CD4-positive, alpha-beta memory T cell (primary cell): Measurements from ENCODE around the gene DLD. TPM values are rescaled to one million over a fixed set of nuclear protein-coding genes. Genes with fewer than 3 reads are reported as not detected.

ENCODE experiments used
- CTCF ChIA-PET: fragments of 350-600 bp; sonication (Branson Sonifier 250); formaldehyde crosslinking; loops from one replicate; lab custom pipeline; 2021; ENCODE audit warnings: inconsistent platforms; ENCODE audit not compliant: partially characterized antibody; lab: Charles Lee
- POLR2A ChIA-PET: fragments of 350-600 bp; sonication (Branson Sonifier 250); formaldehyde crosslinking; loops from one replicate; lab custom pipeline; 2021; ENCODE audit not compliant: partially characterized antibody; lab: Charles Lee
- DNase-seq, 5 donors: peaks; one replicate each; pipeline versions ENCODE4 v3.0.0 to v3.0.0-alpha.2; 2020 to 2022; ENCODE audit warnings: mixed read lengths in 1 of 5
- H3K27ac ChIP-seq: one replicate; pipeline ENCODE4 v1.7.0; 2013; ENCODE audit warnings: low read depth, low read length
- H3K27me3 ChIP-seq: 2 replicates; pipeline ENCODE4 v1.7.0; 2013; ENCODE audit warnings: mild to moderate bottlenecking, low read length, moderate library complexity; ENCODE audit not compliant: insufficient read depth
- H3K36me3 ChIP-seq: 2 replicates; pipeline ENCODE4 v1.7.0; 2013; ENCODE audit warnings: mild to moderate bottlenecking, low read length, moderate library complexity; ENCODE audit not compliant: insufficient read depth
- H3K4me1 ChIP-seq: 2 replicates; pipeline ENCODE4 v1.7.0; 2013; ENCODE audit warnings: mild to moderate bottlenecking, low read length, moderate library complexity; ENCODE audit not compliant: insufficient read depth
- H3K4me3 ChIP-seq, 2 donors: one replicate each; pipeline ENCODE4 v1.7.0; 2013; ENCODE audit warnings: low read length in 2 of 2, mild to moderate bottlenecking in 1 of 2
- H3K9me3 ChIP-seq, 2 donors: one replicate each; pipeline ENCODE4 v1.7.0; 2013; ENCODE audit warnings: low read length in 2 of 2, control low read depth in 1 of 2; ENCODE audit not compliant: control insufficient read depth in 1 of 2
- H3K27ac Mint-ChIP-seq, 7 donors: one replicate each; pipeline ENCODE4 v1.8.0; 2020 to 2021; ENCODE audit warnings: mixed read lengths in 7 of 7, mild to moderate bottlenecking in 6 of 7, inconsistent platforms in 3 of 7, moderate library complexity in 3 of 7
- H3K27me3 Mint-ChIP-seq, 2 donors: one replicate each; pipeline ENCODE4 v1.8.0; 2020 to 2021; ENCODE audit warnings: mixed read lengths in 2 of 2
- H3K36me3 Mint-ChIP-seq, 2 donors: one replicate each; pipeline ENCODE4 v1.8.0; 2020 to 2021; ENCODE audit warnings: mixed read lengths in 2 of 2, inconsistent platforms in 1 of 2, mild to moderate bottlenecking in 1 of 2
- H3K4me1 Mint-ChIP-seq, 4 donors: one replicate each; pipeline ENCODE4 v1.8.0; 2020 to 2021; ENCODE audit warnings: mixed read lengths in 4 of 4, mild to moderate bottlenecking in 1 of 4
- H3K4me3 Mint-ChIP-seq, 8 donors: one replicate each; pipeline ENCODE4 v1.8.0; 2020 to 2021; ENCODE audit warnings: mixed read lengths in 8 of 8, mild to moderate bottlenecking in 7 of 8, moderate library complexity in 6 of 8, inconsistent platforms in 3 of 8
- H3K9me3 Mint-ChIP-seq, 8 donors: one replicate each; pipeline ENCODE4 v1.8.0; 2020 to 2021; ENCODE audit warnings: mixed read lengths in 8 of 8, mild to moderate bottlenecking in 5 of 8, inconsistent platforms in 3 of 8, moderate library complexity in 1 of 8
- intact Hi-C: fragments of 100-400 bp; cut with micrococcal nuclease; formaldehyde crosslinking; loops from one replicate; pipeline ENCODE4 v1.15.1; 2023
- polyA plus RNA-seq, 2 donors: library from polyadenylated mRNA; unstranded; fragments of 300-500 nt; fragmentation: Illumina TruSeq; gene quantifications; one replicate each; pipeline ENCODE4 v1.2.3, GENCODE V29; 2021
- total RNA-seq, 2 experiments: library from RNA; stranded (reverse); gene quantifications; one replicate each; pipeline ENCODE4 v1.2.3, GENCODE V29; 2021

Gene DLD
- total and polyA plus RNA-seq, 4 experiments from 2014 or later = 42.1 to 75.9 (median 54.5) TPM

- ChIA-PET CTCF (interaction anchor here (0.7 to 13.8 kb wide), 5 partner anchors 9 to 142 kb away, joined by 4 to 504 read pairs (median 5); partner anchors contain the start of gene CBLL1), POLR2A (interaction anchor here (0.6 to 12.2 kb wide), 13 partner anchors 9 to 702 kb away, joined by 3 to 408 read pairs (median 3); partner anchors contain the start of genes CBLL1 and HBP1)
- H3K4me3 ChIP-seq = no peak overlapping the region
- intact Hi-C loops = no loop called here
- Mint-ChIP-seq H3K27me3 (no peaks in the 10 kb centered on the region), H3K27ac (peak overlapping the region; percentile 5 to 85 (median 58)), H3K36me3 (no peaks in the 10 kb centered on the region), H3K9me3 (no peaks in the 10 kb centered on the region), H3K4me3 (peak overlapping the region in 6 of 8 donors; percentile 24 to 69 (median 59)), H3K4me1 (peaks cover 27 to 64% (median 49%) of the 10 kb centered on the region in 4 donors)
- H3K27me3 ChIP-seq = no peaks in the 10 kb centered on the region
- H3K4me1 ChIP-seq = peaks cover 56% of the 10 kb centered on the region
- no peaks in the 10 kb centered on the region for H3K9me3 ChIP-seq
- peak in 1 of 5 donors; percentile 20 for DNase-seq
- no peaks in the 10 kb centered on the region for H3K36me3 ChIP-seq
- H3K27ac ChIP-seq = no peak overlapping the region
These were observed 20.5 kb upstream of the DLD start for GRCh38 chr7:107870427-107871000.

GRCh38 chr7:107874111-107874510 lies 16.9 kb upstream of the DLD start:
- ChIA-PET CTCF (interaction anchor here (1.0 to 13.8 kb wide), 15 partner anchors 8 to 685 kb away, joined by 3 to 504 read pairs (median 9); partner anchors contain the start of genes CBLL1 and DLD), POLR2A (interaction anchor here (0.9 to 12.2 kb wide), 8 partner anchors 17 to 411 kb away, joined by 3 to 408 read pairs (median 5); partner anchors contain the start of genes CBLL1 and DLD)
- H3K9me3 ChIP-seq = no peaks in the 10 kb centered on the region
- no peaks in the 10 kb centered on the region for H3K27me3 ChIP-seq
- intact Hi-C loops = loop anchor here (1.0 kb wide), 4 partner anchors 17 to 311 kb away; partner anchors contain the start of genes COG5, DLD and DUS4L
- peaks cover 49% of the 10 kb centered on the region for H3K4me1 ChIP-seq
- H3K36me3 Mint-ChIP-seq = no peaks in the 10 kb centered on the region
- H3K27ac Mint-ChIP-seq = peak overlapping the region; percentile 20 to 84 (median 53)
- peaks cover 28 to 64% (median 52%) of the 10 kb centered on the region in 4 donors for H3K4me1 Mint-ChIP-seq
- no peaks in the 10 kb centered on the region for H3K27me3 Mint-ChIP-seq
- no peak overlapping the region for H3K27ac ChIP-seq
- no peak overlapping the region for H3K4me3 Mint-ChIP-seq
- H3K4me3 ChIP-seq = no peak overlapping the region
- DNase-seq = no peak
- H3K36me3 ChIP-seq = no peaks in the 10 kb centered on the region
- no peaks in the 10 kb centered on the region for H3K9me3 Mint-ChIP-seq

GRCh38 chr7:107874605-107875446 lies 16.2 kb upstream of the DLD start:
- no peak overlapping the region for H3K27ac ChIP-seq
- H3K36me3 ChIP-seq = no peaks in the 10 kb centered on the region
- Mint-ChIP-seq H3K4me1 (peaks cover 32 to 71% (median 58%) of the 10 kb centered on the region in 4 donors), H3K27me3 (no peaks in the 10 kb centered on the region), H3K36me3 (no peaks in the 10 kb centered on the region), H3K4me3 (peak overlapping the region in 4 of 8 donors; percentile 0 to 35 (median 18)), H3K9me3 (no peaks in the 10 kb centered on the region), H3K27ac (peak overlapping the region; percentile 20 to 84 (median 76))
- no peaks in the 10 kb centered on the region for H3K27me3 ChIP-seq
- ChIA-PET CTCF (interaction anchor here (0.6 to 13.8 kb wide), 30 partner anchors 9 to 931 kb away, joined by 3 to 504 read pairs (median 5); partner anchors contain the start of genes CBLL1 and DLD), POLR2A (interaction anchor here (0.6 to 12.2 kb wide), 14 partner anchors 9 to 706 kb away, joined by 3 to 408 read pairs (median 4); partner anchors contain the start of genes BCAP29, CBLL1, DLD and HBP1)
- peak; percentile 44 to 62 (median 55) for DNase-seq
- no peak overlapping the region for H3K4me3 ChIP-seq
- peaks cover 48% of the 10 kb centered on the region for H3K4me1 ChIP-seq
- H3K9me3 ChIP-seq = no peaks in the 10 kb centered on the region
- intact Hi-C loops = loop anchor here (1.0 to 5.0 kb wide), 5 partner anchors 16 to 673 kb away; partner anchors contain the start of genes COG5, DLD and DUS4L

- no peaks in the 10 kb centered on the region for H3K9me3 Mint-ChIP-seq
- H3K27me3 Mint-ChIP-seq = no peaks in the 10 kb centered on the region
- H3K9me3 ChIP-seq = no peaks in the 10 kb centered on the region
- intact Hi-C loops = loop anchor here (5.0 kb wide), 1 partner anchor 675 kb away; no protein-coding TSS in a partner anchor
- no peaks in the 10 kb centered on the region for H3K27me3 ChIP-seq
- peaks cover 16 to 50% (median 40%) of the 10 kb centered on the region in 4 donors for H3K4me1 Mint-ChIP-seq
- H3K27ac ChIP-seq = no peak overlapping the region
- no peaks in the 10 kb centered on the region for H3K36me3 ChIP-seq
- H3K4me1 ChIP-seq = peaks cover 28% of the 10 kb centered on the region
- CTCF ChIA-PET = interaction anchor here (0.7 to 13.8 kb wide), 11 partner anchors 9 to 413 kb away, joined by 3 to 504 read pairs (median 24); partner anchors contain the start of genes CBLL1, COG5, DLD and DUS4L
- H3K4me3 Mint-ChIP-seq = peak overlapping the region in 2 of 8 donors; percentile 22 to 34
- no peak for DNase-seq
- no peak overlapping the region for H3K4me3 ChIP-seq
- no peaks in the 10 kb centered on the region for H3K36me3 Mint-ChIP-seq
- peak overlapping the region in 2 of 7 donors; percentile 3 to 52 for H3K27ac Mint-ChIP-seq
- POLR2A ChIA-PET = interaction anchor here (1.2 to 12.2 kb wide), 5 partner anchors 14 to 709 kb away, joined by 3 to 408 read pairs (median 8); partner anchors contain the start of genes CBLL1, DLD and HBP1
These were observed 14.1 kb upstream of the DLD start for GRCh38 chr7:107876916-107877315.

GRCh38 chr7:107877731-107878382 lies 13.1 kb upstream of the DLD start:
- Mint-ChIP-seq H3K4me1 (peaks cover 16 to 41% (median 33%) of the 10 kb centered on the region in 4 donors), H3K36me3 (no peaks in the 10 kb centered on the region), H3K27me3 (no peaks in the 10 kb centered on the region), H3K27ac (peak overlapping the region in 1 of 7 donors; percentile 47), H3K4me3 (no peak overlapping the region), H3K9me3 (no peaks in the 10 kb centered on the region)
- ChIA-PET CTCF (interaction anchor here (0.8 to 13.8 kb wide), 9 partner anchors 10 to 420 kb away, joined by 3 to 504 read pairs (median 4); partner anchors contain the start of genes CBLL1 and DLD), POLR2A (interaction anchor here (1.2 to 12.2 kb wide), 3 partner anchors 13 to 133 kb away, joined by 3 to 408 read pairs (median 5); partner anchors contain the start of genes CBLL1 and DLD)
- no peaks in the 10 kb centered on the region for H3K36me3 ChIP-seq
- H3K27me3 ChIP-seq = no peaks in the 10 kb centered on the region
- no peaks in the 10 kb centered on the region for H3K9me3 ChIP-seq
- H3K27ac ChIP-seq = no peak overlapping the region
- DNase-seq = no peak
- H3K4me3 ChIP-seq = no peak overlapping the region
- intact Hi-C loops = loop anchor here (2.0 to 5.0 kb wide), 2 partner anchors 676 to 1085 kb away; no protein-coding TSS in a partner anchor
- H3K4me1 ChIP-seq = peaks cover 23% of the 10 kb centered on the region

GRCh38 chr7:107878636-107879035 lies 12.3 kb upstream of the DLD start:
- DNase-seq = no peak
- intact Hi-C loops = loop anchor here (1.0 to 5.0 kb wide), 5 partner anchors 135 to 1086 kb away; no protein-coding TSS in a partner anchor
- Mint-ChIP-seq H3K27ac (peak overlapping the region in 2 of 7 donors; percentile 46 to 47), H3K27me3 (no peaks in the 10 kb centered on the region), H3K4me3 (no peak overlapping the region), H3K9me3 (no peaks in the 10 kb centered on the region), H3K36me3 (no peaks in the 10 kb centered on the region), H3K4me1 (peaks cover 14 to 34% (median 29%) of the 10 kb centered on the region in 4 donors)
- H3K4me3 ChIP-seq = no peak overlapping the region
- H3K27me3 ChIP-seq = no peaks in the 10 kb centered on the region
- CTCF ChIA-PET = interaction anchor here (0.6 to 13.8 kb wide), 25 partner anchors 7 to 1086 kb away, joined by 3 to 504 read pairs (median 5); partner anchors contain the start of genes CBLL1, COG5, DLD and DUS4L
- H3K9me3 ChIP-seq = no peaks in the 10 kb centered on the region
- peaks cover 23% of the 10 kb centered on the region for H3K4me1 ChIP-seq
- no peaks in the 10 kb centered on the region for H3K36me3 ChIP-seq
- POLR2A ChIA-PET = interaction anchor here (0.9 to 12.2 kb wide), 7 partner anchors 8 to 415 kb away, joined by 3 to 408 read pairs (median 3); partner anchors contain the start of genes CBLL1 and DLD
- no peak overlapping the region for H3K27ac ChIP-seq
